Lung (tissue), 12 donors: ENCODE data around the gene KHK. TPM values are rescaled to one million over a fixed set of nuclear protein-coding genes. Genes with fewer than 3 reads are reported as not detected.
A peak's percentile ranks its signal among the peaks of the same experiment; 100 is the strongest.

Source experiments
- ATAC-seq: fragments of 200-7000 bp; cut with Tn5 transposase; one replicate; pipeline ENCODE4 v1.9.1; 2020; ENCODE audit warnings: moderate number of reproducible peaks; ENCODE audit not compliant: insufficient read depth, low FRiP score
- DNase-seq, 3 donors: peaks; one replicate each; pipeline ENCODE4 v3.0.0-alpha.2; 2013 to 2017
- H3K27ac ChIP-seq, 2 donors: one replicate each; pipeline ENCODE4 v1.5.1; 2013; ENCODE audit warnings: mild to moderate bottlenecking in 2 of 2, moderate library complexity in 2 of 2, control low read depth in 1 of 2, inconsistent platforms in 1 of 2, low read depth in 1 of 2, low read length in 1 of 2
- H3K27me3 ChIP-seq, 3 donors: one replicate each; pipeline ENCODE4 v1.5.1; 2013; ENCODE audit warnings: low read length in 2 of 3; ENCODE audit not compliant: control insufficient read depth in 3 of 3, insufficient read depth in 3 of 3
- H3K36me3 ChIP-seq, 4 donors: one replicate each; pipeline ENCODE4 v1.5.1; 2013; ENCODE audit warnings: low read length in 4 of 4, mild to moderate bottlenecking in 1 of 4, moderate library complexity in 1 of 4; ENCODE audit not compliant: control insufficient read depth in 4 of 4, insufficient read depth in 4 of 4
- H3K4me1 ChIP-seq, 5 donors: one replicate each; pipeline ENCODE4 v1.5.1; 2013; ENCODE audit warnings: low read length in 5 of 5, mild to moderate bottlenecking in 2 of 5, moderate library complexity in 1 of 5; ENCODE audit not compliant: control insufficient read depth in 5 of 5, insufficient read depth in 5 of 5
- H3K4me3 ChIP-seq: one replicate; pipeline ENCODE4 v1.5.1; 2013; ENCODE audit warnings: mild to moderate bottlenecking, control low read depth, moderate library complexity
- H3K9ac ChIP-seq, 2 donors: one replicate each; pipeline ENCODE4 v1.5.1; 2013; ENCODE audit warnings: low read length in 2 of 2, control low read depth in 1 of 2; ENCODE audit not compliant: insufficient read depth in 1 of 2
- H3K9me3 ChIP-seq, 4 donors: one replicate each; pipeline ENCODE4 v1.5.1; 2013; ENCODE audit warnings: low read length in 3 of 4, mild to moderate bottlenecking in 1 of 4, moderate library complexity in 1 of 4; ENCODE audit not compliant: control insufficient read depth in 4 of 4, insufficient read depth in 3 of 4
- WGBS, 2 donors: extraction: QIAGEN DNeasy Blood & Tissue Kit; methylation state at CpG; one replicate each; pipeline ENCODE4 v1.1.7; 2013; 5-methylcytosine and 5-hydroxymethylcytosine counted together
- polyA plus RNA-seq, 2 donors: library from polyadenylated mRNA; stranded (reverse); fragments of 200-250 nt; gene quantifications; one replicate each; pipeline ENCODE4 v1.2.1, GENCODE V29; 2013
- total RNA-seq, 2 donors: library from RNA; depleted of rRNA in 1 of 2; stranded (reverse); fragments of >200 nt in 1 of 2; gene quantifications; one replicate each; pipeline ENCODE4 v1.2.1, GENCODE V29; 2014 to 2021
- TF ChIP-seq, protein P1 (sequence below): IDR thresholded peaks from 2 replicates; pipeline ENCODE4 v1.5.1; 2012; ENCODE audit warnings: mild to moderate bottlenecking; ENCODE audit errors: control extremely low read depth, extremely low read depth
- donor health status: control.
- donor health status: control.
- donor health status: Bipolar disorder and iron deficiency.
- donor health status: healthy.
- donor health status: DM: yes; HTN: yes; CAD: no.

The KHK gene
- total and polyA plus RNA-seq, 4 donors = 1.6 to 7.6 (median 3.7) TPM

DNA sequence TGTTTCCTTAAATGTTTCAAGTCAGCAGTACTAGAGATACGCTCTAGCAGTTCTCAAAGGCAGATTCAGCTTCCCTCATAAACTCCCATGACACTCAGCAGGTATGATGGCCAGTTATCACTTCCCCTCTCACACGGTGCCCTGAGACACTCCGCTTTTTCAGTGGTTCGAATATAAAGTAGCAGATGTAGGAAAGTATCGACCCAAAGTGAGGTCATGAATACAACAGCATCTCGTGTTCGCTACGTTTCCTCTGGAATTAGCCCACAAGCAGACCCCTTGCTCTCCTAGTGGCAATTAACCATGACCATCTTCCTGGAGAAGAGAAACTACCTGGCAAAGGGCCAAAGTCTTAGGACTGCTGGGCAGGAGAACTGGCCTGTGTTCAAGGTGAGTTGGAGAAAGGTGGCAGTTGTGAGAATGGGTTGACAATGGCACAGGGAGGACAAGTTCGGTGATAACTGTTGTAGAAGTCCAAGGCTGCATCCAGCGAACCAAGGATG is 44.4 kb upstream of the KHK start:
- ATAC-seq (no peak), DNase-seq (no peak)
- H3K9me3 ChIP-seq = no peaks in the 10 kb centered on the region
- no peaks in the 10 kb centered on the region for H3K27me3 ChIP-seq
- no peak overlapping the region for H3K4me3 ChIP-seq
- no peak overlapping the region for H3K9ac ChIP-seq
- no peak overlapping the region for H3K27ac ChIP-seq
- H3K4me1 ChIP-seq = peaks cover 0 to 5% (median 0%) of the 10 kb centered on the region in 5 donors
- WGBS, 2 donors = 82 to 87% methylated on average over 10 of the region's 10 CpGs
- TF ChIP-seq, protein P1, sequence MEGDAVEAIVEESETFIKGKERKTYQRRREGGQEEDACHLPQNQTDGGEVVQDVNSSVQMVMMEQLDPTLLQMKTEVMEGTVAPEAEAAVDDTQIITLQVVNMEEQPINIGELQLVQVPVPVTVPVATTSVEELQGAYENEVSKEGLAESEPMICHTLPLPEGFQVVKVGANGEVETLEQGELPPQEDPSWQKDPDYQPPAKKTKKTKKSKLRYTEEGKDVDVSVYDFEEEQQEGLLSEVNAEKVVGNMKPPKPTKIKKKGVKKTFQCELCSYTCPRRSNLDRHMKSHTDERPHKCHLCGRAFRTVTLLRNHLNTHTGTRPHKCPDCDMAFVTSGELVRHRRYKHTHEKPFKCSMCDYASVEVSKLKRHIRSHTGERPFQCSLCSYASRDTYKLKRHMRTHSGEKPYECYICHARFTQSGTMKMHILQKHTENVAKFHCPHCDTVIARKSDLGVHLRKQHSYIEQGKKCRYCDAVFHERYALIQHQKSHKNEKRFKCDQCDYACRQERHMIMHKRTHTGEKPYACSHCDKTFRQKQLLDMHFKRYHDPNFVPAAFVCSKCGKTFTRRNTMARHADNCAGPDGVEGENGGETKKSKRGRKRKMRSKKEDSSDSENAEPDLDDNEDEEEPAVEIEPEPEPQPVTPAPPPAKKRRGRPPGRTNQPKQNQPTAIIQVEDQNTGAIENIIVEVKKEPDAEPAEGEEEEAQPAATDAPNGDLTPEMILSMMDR = no peak
- H3K36me3 ChIP-seq = peaks cover 21 to 45% (median 23%) of the 10 kb centered on the region in 4 donors

DNA sequence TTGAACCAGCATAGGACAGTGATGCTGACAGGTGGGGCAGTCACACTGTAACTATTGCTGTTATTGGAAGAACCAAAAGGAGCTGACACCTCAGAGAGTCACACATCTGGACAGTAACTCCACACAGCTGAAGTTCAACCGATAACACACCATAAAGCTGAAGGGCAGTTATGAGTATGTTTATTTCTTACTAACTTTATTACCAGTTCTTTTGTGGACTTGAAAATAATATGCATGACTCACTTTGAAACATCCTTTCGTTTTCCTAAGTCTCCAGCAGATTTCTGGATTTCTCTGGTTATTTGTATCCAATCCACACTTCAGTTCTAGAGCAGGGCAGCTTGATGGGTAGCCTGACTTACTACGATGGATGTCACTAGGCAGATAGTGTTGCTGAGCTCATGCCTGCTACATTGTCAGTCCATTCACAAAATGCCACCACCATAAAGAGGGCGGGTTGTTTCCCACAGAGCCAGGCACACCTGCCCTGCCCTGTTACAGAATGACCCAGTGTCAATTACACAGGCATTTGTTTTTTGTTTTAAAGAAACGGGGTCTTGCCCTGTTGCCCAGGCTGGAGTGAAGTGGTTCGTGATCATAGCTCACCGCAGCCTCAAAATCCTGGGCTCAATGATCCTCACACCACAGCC is 43.5 kb upstream of the KHK start:
- TF ChIP-seq, protein P1 = no peak
- Histone ChIP-seq H3K36me3 (peaks cover 13 to 36% (median 16%) of the 10 kb centered on the region in 4 donors), H3K9ac (no peak overlapping the region), H3K27ac (no peak overlapping the region), H3K9me3 (no peaks in the 10 kb centered on the region), H3K4me3 (no peak overlapping the region), H3K27me3 (no peaks in the 10 kb centered on the region), H3K4me1 (peaks cover 0 to 5% (median 0%) of the 10 kb centered on the region in 5 donors)
- DNase-seq (no peak), ATAC-seq (no peak)
- 91 to 92% methylated on average over 7 of the region's 7 CpGs for WGBS, 2 donors

DNA sequence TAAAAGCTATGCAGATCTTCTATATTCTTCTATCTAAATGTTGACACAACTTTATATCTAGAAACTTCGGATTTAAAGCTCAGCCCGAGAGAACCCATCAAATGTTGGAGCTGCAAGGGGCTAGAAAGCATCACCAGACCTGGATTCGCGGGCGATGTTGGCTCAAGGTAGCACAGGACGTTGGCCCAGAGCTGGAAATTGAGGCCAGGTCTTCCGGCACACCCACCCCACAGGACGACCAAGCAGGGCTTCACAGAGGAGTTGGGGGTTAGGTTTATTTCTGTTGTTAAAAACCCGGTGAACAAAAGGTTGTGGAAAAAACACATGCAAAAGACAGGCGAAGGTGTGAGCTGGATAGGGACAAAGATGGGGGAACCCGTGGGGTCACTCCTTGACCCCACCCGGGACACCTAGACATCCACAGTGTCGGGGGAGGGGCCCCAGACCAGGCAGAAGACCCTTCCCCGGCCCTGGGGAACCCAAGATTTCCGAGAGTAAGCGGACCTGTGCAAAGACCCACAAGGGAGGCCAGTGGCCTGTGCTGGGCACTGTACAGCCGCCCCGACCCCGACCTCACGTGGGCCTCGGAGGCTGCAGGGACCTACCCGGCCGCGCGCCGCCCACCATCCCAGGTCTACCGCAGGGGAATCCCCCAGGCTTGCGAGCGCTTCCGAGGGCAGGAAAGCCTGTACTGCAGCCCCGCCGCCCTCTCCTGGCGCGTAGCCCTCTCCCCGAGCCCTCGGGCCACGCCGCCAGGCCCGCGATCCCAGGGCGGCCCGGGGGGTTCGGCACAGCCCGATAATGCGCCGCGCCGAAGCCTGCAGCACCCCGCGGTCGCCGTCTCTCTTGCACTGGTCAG is 36.9 kb upstream of the KHK start:
- peak in 1 of 3 donors; percentile 56 for DNase-seq
- ATAC-seq = peak; percentile 3
- peak overlapping the region; percentile 58 to 84 for H3K27ac ChIP-seq
- H3K9ac ChIP-seq = peak overlapping the region; percentile 55 to 79
- H3K9me3 ChIP-seq = no peaks in the 10 kb centered on the region
- peaks cover 0 to 16% (median 2%) of the 10 kb centered on the region in 5 donors for H3K4me1 ChIP-seq
- peaks cover 0 to 15% (median 8%) of the 10 kb centered on the region in 4 donors for H3K36me3 ChIP-seq
- H3K27me3 ChIP-seq = no peaks in the 10 kb centered on the region
- TF ChIP-seq, protein P1 = no peak
- 8 to 11% methylated on average over 37 to 52 of the region's 52 CpGs for WGBS, 2 donors
- H3K4me3 ChIP-seq = peak overlapping the region; percentile 37
